Measurements from ENCODE around the gene PNKD.

GRCh38 chr2:218252509-218253231 lies 17.6 kb upstream of the PNKD start:
- no peak for TF ChIP-seq CTCF (conservative IDR thresholded peaks at IDR 0.05; ENCODE audit: low read length)
- no peak for TF ChIP-seq EZH2phosphoT487 (IDR thresholded peaks at IDR 0.05; ENCODE audit: borderline replicate concordance, low read depth, low read length)
